GM21390 (cell line): ENCODE results near the gene GNAI1.

ENCODE experiments used
- ATAC-seq: cut with Tn5 transposase; IDR thresholded peaks from one replicate; pipeline ENCODE4 v1.9.1; 2021; ENCODE audit not compliant: unreplicated experiment

The GNAI1 gene

DNA sequence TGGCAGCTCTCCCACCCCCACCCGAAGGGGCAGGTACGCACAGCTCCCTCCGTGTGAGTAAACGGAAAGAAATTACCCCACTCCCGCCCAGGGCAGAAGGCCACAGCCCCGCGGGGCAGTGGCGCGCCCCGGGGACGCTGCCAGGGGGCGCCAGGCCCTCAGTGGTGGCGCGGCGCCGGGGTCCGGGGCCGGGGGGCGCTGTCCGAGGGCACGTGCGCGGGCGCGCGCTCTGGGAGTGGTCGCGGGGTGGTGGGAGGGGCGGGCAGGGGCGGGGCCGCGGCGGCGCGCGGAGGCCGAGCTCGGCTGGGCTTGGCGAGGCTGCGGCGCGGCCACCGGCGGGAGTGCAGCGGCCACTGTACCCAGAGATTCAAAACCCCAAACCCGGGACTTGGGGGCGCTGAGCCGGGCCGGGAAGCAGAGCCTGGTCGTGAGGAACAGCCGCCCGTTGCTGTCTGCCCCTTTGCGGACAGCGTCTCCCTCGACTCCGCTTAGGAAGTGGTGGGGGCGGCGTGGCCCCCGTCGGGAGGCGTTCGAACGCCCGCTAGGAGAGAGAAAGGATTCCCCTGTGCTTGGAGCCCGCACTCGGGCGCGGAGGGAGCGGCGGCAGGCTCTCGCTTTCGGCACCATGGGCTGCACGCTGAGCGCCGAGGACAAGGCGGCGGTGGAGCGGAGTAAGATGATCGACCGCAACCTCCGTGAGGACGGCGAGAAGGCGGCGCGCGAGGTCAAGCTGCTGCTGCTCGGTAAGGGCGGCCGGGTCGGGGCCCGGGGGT lies at the start of gene GNAI1:
Gene GNAI1 (plus strand): TSS at position 296 of the 773 bp plus-strand sequence. CDS start 330 bp downstream, at position 626.
- peak; percentile 43 for ATAC-seq

DNA sequence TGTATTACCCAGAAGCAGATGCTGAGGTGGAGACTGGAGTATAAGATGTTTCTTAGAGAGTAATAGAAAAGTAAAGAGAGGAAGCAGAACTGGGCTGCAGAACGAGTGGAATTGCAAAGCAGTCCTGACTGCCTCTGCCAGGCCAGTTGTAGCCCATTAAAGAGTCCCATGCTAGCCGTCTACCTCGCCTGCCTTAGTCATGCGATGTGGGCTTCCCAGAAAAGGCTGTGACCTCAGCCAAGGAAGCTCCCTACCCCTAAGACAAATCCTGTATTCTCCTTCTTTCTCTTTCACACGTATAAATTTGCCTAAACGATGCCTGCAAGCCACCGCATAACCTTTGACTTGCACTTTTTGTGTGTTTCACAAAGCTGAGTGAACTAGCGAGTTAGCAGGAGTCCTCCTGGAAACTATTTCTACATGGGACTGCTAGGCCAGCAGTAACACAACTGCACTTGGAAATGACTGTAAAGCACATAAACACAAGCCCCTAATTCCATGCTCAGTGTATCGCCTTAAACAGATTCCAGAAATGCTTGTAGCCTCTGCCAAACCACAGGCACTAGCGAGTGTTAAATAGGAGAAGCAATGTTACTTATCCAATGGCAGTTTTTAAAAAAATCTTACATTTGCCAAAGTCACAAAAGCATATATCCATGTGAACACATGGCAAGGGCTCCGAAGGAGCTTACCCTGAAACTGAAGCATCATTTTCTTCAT lies 47.4 kb upstream of the GNAI1 start:
- ATAC-seq = no peak

DNA sequence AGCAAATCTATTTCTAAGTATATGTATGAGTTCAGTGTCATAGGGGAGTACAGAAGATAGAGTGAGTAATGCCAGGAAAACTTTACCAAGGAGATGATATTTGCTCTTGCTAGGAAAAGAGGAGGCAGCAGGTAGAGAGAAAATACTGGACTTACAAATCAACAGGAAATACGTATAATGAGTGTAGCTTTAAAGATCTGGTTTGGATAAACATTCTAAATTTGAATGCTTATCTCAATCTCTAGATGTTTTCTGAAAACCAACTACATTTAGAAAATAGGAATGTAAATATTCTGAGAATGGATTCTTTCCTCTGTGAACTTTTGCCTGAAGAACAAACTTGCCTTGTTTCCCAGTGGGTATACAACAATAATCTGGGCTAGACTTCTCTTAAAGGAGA lies 46.9 kb upstream of the GNAI1 start:
- no peak for ATAC-seq

DNA sequence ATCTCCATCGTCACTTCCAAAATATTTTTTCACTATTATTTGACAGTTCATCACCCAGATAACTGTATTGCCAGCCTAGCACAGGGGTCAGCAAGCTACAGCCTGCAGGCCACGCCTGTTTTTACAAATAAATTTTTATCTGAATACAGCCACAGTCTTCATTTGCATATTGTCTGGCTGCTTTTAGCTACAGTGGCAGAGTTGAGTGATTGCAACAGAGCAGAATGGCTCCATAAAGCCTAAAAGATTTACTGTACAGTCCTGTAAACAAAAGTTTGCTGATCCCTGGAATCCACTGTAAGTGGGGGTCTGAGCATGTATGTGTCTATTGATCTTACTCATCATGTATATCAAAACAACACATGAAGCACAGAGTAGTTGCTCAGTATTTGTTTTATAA lies 45.9 kb upstream of the GNAI1 start:
- ATAC-seq = no peak

DNA sequence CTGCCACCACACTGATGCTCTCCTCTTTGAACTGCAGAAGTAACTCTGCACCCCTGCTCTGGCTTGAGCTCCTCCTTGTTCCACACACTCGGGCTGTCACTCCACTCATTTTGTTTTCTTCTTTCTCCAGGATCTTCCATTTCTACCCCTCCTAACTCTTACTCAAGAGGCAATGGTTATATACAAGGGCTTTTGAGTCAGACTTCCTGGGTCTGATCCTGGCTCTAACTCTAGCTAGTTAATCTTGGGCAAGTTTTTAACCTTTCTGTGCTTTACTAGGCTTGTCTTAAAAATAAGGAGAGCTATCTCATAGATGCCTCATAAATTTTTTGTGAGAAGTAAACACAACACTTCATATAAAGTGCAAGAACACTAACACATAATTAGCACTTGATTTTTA lies 45.3 kb upstream of the GNAI1 start:
- no peak for ATAC-seq

DNA sequence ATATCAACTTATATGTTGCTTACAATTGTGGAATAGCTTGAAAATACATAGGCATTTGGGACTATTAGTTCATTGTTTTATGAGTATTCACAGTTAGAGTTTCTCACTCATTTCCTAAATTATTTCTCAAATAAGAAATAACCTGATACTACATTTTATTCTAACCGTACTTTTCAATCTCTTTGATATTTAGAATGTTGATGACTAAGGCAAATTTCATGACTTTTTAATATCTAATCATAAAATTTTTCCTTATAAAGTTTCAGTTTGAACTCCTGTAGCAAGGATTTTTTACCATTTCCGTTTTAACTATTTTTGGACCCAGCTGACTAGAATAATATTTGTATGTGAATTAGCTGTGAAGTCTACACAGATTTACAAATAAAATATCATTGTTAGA lies 41.3 kb upstream of the GNAI1 start:
- ATAC-seq = no peak

DNA sequence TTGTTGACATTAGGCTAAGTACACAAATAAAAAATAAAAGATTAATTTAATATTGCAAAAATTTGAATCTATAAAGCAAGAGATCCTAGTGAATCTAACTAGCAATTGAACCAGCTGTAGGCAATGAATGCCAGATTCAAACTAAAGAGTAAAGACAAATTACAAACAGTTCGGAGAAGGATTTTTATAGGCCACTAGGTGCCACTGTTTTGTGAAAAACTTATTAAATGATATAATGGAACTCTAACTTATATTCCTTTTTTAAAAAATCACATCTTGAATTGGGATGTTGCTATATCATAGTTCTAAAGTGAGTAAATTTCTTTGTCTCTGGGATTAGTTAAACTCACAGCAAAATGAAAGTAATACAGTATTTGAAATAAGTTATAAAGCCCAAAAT lies 39.1 kb upstream of the GNAI1 start:
- no peak for ATAC-seq

DNA sequence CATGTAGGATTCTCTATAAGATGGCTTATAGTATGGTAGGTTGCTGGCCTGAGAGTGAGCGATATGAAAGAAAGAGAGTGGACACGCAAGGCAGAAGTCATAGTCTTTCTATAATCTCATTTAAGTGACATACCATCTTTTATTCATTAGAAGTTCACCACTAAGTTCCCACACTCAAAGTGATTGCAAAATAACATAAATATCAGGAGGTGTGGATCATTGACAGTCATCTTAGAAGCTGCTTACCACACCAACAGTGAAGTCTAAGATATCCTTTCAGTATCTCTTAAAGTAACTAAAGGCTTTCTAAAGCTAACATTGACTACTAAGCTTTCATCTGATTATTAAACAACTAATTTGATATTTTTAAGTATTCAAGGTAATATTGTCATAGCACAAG lies 36.9 kb upstream of the GNAI1 start:
- no peak for ATAC-seq

DNA sequence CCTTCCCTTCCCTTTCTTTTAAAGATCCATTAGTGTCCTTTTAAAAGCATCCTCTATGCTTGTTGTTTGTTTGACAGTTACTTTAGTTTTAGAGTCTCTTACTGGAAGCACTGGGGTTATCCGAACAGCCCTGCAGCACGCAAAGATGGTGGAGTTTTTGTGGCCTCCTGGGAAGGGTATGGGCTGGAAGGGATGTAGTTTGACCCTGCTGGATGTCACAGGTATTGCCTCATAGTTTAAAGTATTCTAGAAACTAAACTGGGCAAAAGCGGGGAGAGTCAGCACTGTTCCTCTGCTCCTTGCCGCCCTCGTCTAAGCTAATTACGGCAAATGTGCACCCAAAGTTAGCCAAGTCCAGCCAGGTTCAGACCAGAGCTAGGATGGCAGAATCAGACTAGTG lies 35.8 kb upstream of the GNAI1 start:
- no peak for ATAC-seq

DNA sequence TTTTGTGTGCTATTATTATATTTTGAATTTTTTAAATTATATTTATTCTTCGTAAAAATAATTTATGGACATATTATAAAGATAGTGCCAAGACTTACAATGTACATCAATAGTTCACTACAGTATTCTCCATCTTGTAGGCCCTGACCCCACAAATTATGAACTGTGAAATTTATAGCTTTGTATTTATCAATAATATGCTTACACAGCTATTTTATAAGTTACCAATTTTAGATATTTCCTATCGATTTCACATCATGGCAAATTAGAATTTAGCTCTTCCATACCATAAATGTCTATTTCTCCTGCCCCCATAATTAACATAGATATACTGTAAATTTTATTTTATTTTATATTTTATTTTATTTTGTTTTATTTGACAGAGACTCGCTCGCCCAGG lies 34.4 kb upstream of the GNAI1 start:
- no peak for ATAC-seq

DNA sequence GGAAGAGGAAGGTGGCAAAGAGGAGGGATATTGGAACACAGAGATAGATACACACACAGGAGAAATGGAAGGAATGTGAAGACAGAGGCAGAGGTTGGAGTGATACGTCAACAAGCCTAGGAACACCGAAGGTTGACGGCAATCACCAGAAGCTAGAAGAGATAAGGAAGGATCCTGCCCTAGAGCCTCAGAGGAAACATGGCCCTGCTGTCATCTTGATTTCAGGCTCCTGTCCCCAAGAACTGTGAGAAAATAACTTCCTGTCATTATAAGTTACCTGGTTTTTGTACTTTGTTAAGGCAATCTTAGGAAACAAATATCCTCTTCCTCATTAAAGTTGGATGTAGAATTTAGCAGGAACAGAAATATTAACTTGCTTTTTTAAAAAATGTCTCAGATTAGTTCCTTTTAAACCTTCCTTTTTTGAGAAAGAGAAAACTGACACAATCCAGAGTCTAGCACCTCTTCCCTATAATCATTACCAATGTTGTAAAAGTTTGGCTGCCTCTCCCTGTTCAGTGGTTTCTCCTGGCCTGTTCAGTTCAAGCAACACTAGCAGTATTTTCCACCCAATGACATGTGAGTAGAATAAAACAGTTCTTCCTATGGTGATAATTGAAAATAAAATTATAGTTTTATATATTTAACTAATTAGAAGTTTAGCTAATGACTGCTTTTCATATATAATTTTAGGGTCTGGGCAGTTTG lies 28.8 kb upstream of the GNAI1 start:
- no peak for ATAC-seq

DNA sequence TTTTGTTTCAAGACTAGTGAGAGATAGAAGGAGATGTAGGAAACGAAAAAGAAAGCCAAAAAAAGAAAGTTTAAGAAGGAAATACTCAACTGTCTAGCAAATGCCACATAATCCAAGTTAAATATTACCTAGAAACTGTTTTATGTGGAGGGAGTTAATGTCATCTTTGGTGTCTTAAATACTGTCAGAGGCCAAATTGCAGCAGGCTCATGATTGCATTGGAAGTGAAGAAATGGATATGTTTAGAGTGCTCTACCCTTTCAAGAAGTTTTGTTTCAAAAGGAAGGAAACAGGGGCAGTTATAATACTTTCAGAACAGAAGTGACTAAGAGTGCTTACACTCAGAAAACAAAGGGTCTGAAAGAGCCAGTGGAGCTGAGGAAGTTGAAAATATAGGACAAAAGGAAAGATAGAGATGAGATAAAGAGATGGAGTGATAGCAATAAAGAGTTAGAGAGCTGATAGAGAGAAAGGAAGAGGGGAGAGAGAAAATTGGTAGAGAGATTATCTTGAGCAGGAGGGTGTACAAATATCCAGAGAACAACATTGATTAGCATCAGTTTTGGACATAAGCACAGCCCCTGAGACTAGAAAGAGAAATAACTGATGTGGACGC lies 28.0 kb upstream of the GNAI1 start:
- ATAC-seq = no peak

DNA sequence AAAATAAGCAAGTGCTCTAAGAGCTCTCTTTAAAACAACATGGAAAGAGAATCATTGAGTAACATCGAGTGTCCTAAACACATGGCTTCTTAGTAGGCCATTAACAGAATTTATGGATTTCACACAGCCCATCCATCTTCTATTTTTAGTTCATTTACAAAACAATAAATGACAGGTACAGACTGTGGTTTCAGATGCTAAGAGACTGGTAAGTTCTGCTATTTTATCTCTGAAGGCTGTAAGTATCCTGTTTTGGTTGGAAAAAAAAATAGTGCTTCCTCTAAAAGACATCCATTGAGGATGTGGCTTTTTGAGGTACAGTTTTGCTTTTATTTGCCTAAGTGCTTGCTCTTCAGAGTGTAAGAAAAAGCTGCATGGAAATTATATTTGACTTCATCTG lies 27.4 kb upstream of the GNAI1 start:
- ATAC-seq = no peak

DNA sequence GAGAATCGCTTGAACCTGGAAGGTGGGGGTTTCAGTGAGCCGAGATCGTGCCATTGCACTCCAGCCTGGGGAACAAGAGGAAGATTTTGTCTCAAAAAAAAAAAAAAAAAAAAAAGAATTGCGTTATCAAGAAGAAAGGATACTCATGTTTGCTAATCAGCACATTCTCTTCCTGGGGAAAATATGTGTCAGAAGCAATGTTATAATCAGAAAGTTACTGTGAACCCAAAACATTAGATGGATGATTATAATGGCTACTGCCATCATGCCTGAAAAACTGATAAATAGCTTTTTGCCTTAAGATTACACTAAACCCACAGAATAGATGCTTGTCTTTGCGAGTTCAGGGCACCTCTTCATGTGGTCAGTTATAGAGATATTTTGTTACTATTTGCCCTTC lies 24.3 kb upstream of the GNAI1 start:
- no peak for ATAC-seq

DNA sequence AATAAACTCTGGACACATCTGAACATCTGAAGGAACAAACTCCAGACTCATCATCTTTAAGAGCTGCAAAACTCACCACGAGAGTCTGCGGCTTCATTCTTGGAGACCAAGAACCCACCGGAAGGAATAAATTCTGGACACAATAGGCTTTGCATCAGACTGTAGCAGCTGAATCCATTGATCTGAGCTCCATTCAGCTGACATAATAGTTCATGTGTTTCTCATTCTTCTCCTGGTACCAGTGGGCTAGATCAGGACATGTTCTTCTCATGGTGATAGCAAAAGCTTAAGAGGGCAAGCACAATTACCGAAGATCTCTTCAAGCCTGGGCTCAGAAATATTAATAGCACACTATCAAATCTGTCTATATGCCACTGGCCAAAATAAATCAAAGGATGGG lies 20.5 kb upstream of the GNAI1 start:
- no peak for ATAC-seq

DNA sequence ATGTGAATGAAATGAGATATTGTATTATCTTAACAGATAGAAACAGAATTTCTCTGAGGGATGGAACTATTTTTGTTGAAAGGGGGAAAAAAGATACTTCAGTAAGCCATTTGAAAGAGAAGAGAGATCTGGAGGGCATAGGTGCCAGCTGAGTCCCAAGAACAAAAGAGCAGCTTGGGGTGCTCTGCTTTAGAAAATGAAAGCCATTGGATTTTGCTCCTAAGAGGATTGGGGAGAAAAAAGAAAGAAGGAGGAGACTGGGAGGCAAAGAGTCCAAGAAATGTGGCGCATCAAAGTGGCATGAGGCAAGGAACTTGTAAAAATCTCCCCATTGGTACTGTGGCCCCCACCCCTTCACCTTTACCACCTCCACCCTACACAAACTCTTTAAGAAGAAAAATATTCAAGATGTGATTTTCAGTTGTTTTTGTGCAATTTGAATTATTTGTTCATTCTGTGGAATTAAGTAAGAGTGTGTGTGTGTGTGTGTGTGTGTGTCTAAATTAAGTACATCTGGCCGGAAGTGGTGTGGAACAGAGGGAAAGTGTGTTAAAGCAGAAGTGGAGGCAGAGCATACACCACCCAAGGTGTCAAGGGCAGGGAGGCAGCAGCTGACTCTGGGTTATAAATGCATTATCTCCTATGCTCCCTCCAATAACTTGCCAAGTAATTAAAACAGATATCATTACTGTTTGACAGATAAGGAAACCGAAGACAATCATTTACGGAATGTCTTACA lies 9.9 kb upstream of the GNAI1 start:
- ATAC-seq = no peak

DNA sequence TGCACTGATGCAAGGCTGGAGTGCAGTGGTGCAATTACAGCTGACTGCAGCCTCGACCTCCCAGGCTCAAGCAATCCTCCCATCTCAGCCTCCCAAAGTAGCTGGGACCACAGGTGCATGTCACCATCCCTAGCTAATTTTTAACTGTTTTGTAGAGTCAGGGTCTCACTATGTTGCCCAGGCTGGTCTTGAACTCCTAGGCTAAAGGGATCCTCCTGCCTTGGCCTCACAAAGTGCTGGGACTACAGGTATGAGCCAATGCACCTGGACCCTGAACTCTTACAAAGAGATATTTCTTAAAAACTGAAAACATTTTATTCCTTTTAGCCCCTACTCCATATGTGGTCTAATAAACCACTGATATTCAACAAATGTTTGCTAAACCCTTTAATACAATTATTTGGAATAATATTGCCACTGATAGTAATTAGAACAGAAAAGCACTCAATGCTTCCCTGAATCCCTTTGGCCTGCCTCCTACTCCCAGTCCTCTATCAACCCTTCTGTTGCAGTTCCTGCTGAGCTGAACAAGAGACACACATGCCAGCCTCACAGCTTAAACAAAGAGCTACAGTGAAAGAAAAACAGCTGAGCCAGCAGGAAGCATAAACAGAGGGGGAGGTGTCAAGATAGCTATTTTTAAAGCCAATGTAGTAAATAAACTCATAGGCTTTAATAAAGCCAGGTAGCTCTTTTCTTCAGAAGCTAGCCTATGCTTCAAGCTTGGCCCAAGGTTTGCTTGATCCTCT lies 7.0 kb upstream of the GNAI1 start:
- no peak for ATAC-seq

DNA sequence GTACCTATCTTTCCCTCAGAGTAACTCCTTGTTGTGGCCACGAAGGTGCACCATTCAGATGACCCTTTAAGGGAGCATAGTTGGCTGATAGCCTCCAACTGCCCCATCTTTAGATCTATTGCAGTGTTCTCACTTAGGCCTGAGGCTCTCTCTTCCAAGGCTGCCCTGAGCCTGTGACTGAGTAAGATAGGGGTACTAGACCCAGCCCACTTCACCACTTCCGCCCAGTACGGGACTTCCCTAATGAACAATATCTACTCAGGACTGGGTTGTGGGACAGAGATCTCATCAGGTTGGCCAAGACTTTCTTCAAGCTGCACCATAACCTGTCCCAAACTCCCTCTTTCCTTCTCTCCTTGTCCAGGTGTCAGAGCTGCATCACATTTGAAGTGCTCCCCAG lies 5.7 kb upstream of the GNAI1 start:
- ATAC-seq = no peak

DNA sequence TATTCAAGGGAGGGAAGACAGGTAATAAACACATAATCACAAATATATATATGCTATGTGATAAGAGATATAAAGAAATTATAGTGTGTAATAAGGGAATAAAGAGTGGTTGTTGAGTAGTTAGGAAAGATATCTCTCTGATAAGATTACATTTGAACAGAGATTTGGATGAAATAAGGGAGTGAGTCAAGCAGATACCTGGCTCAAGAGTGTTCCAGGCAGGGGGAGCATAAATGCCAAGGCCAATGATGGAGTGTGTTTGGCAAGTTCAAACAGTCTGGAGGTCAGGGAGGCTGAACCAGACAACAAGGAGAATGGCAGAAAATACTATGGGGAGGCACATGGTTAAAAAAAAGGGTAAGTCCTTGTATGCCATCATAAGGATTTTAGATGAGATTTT lies 4.8 kb upstream of the GNAI1 start:
- ATAC-seq = no peak
